H4 (cell line): Measurements from ENCODE around the gene HEPACAM. TPM values are rescaled to one million over a fixed set of nuclear protein-coding genes. Genes with fewer than 3 reads are reported as not detected.
"Not testable (repeated sequence)": the region's sequence is repeated elsewhere in the genome, so short reads cannot be mapped to it uniquely, and the experiment has no call there.

Experiments
- DNase-seq: peaks from one replicate; pipeline ENCODE4 v3.0.0-alpha.2; 2015; ENCODE audit warnings: low spot score
- total RNA-seq: library from RNA; depleted of rRNA; stranded (reverse); fragments of >200 nt; shearing (Covaris generic); gene quantifications from 2 replicates; pipeline ENCODE4 v1.2.3, GENCODE V29; 2014; rRNA removed

Gene HEPACAM
- total RNA-seq: not detected in 2 replicates

- DNase-seq: no peak
Measured at GRCh38 chr11:124935548-124936514, at the start of gene HEPACAM. Gene HEPACAM (minus strand): TSS chr11:124936047. CDS start chr11:124936006, 41 bp downstream.

GRCh38 chr11:124984512-124984854, 48.6 kb upstream of the HEPACAM start:
- DNase-seq: no peak

- DNase-seq: no peak
Measured at GRCh38 chr11:124983674-124984511, 48.0 kb upstream of the HEPACAM start.

- DNase-seq: no peak
Measured at GRCh38 chr11:124982043-124982442, 46.2 kb upstream of the HEPACAM start.

GRCh38 chr11:124978316-124978715, 42.5 kb upstream of the HEPACAM start:
- DNase-seq: no peak

- no peak for DNase-seq
Measured at GRCh38 chr11:124977006-124977405, 41.2 kb upstream of the HEPACAM start.

- DNase-seq: no peak
Measured at GRCh38 chr11:124976531-124976930, 40.7 kb upstream of the HEPACAM start.

- no peak for DNase-seq
Measured at GRCh38 chr11:124971810-124972209, 36.0 kb upstream of the HEPACAM start.

- DNase-seq: peak; percentile 37
Measured at GRCh38 chr11:124970925-124971324, 35.1 kb upstream of the HEPACAM start.

GRCh38 chr11:124968197-124968596, 32.4 kb upstream of the HEPACAM start:
- DNase-seq: not testable (repeated sequence)

- DNase-seq: peak; percentile 80
Measured at GRCh38 chr11:124961972-124962609, 26.2 kb upstream of the HEPACAM start.

GRCh38 chr11:124955035-124955434, 19.2 kb upstream of the HEPACAM start:
- no peak for DNase-seq

- DNase-seq: no peak
Measured at GRCh38 chr11:124954590-124954955, 18.7 kb upstream of the HEPACAM start.

- peak; percentile 99 for DNase-seq
Measured at GRCh38 chr11:124953753-124954589, 18.1 kb upstream of the HEPACAM start, which contains the start of gene CCDC15. Gene CCDC15 (plus strand): TSS chr11:124954202. CDS start chr11:124954733, 531 bp downstream.

- DNase-seq: no peak
Measured at GRCh38 chr11:124951341-124951740, 15.5 kb upstream of the HEPACAM start.

- no peak for DNase-seq
Measured at GRCh38 chr11:124950601-124951330, 14.9 kb upstream of the HEPACAM start.

GRCh38 chr11:124946735-124947141, 10.9 kb upstream of the HEPACAM start:
- no peak for DNase-seq

- DNase-seq: no peak
Measured at GRCh38 chr11:124945826-124946225, 10.0 kb upstream of the HEPACAM start.

- DNase-seq: no peak
Measured at GRCh38 chr11:124944565-124944964, 8.7 kb upstream of the HEPACAM start.

GRCh38 chr11:124943741-124944140, 7.9 kb upstream of the HEPACAM start:
- no peak for DNase-seq
